ENCODE measurements around the gene GAS6. TPM values are rescaled to one million over a fixed set of nuclear protein-coding genes. Genes with fewer than 3 reads are reported as not detected.
A peak's percentile ranks its signal among the peaks of the same experiment; 100 is the strongest.
"Not testable (repeated sequence)": the region's sequence is repeated elsewhere in the genome, so short reads cannot be mapped to it uniquely, and the experiment has no call there.

GAS6 gene
- total RNA-seq, 1 experiment from 2014 or later: 49.4 TPM

DNA sequence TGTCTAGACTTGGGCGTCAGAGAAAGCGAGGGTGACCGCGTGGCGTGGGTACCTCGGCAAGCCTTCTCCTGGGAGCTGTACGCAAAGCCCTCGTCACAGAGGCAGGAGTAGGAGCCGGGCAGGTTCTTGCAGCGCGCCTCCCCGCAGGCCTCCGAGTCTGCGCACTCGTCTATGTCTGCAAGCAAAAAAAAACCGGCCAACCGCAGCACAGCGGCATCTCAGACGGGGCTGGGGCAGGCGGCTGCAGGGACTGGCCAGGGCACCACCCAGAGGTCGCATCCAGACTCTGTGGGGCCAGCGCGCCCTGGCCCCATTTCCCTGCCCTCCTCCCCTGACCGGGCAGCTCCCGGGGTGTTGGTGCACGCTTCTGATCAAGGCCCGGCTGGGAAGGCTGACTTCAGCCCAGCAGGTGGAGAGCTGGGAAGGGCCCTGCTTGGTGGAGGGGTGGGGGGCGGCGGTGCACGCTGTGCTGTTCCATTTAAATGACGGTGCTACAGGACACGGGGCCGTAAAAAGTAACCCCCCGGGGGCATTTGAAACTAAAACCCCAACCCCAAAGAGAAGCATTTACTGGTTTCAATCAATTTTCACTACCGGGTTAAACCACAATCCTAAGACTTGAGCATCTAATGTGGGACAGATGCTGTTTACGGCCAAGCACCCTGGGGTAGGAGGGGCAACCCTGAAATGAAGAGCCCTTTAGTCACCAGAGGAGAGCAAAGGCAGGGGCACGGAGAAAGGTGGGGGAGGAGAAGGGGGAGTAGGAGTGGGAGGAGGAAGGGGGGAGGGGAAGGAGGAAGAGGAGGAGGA, 28.2 kb downstream of the GAS6 start:
- TF ChIP-seq, protein P1, sequence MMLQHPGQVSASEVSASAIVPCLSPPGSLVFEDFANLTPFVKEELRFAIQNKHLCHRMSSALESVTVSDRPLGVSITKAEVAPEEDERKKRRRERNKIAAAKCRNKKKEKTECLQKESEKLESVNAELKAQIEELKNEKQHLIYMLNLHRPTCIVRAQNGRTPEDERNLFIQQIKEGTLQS (IDR thresholded peaks at IDR 0.05): no peak
- TF ChIP-seq EZH2phosphoT487 (IDR thresholded peaks at IDR 0.05; ENCODE audit: borderline replicate concordance): no peak
- no peak for ATAC-seq
- RAD21 ChIA-PET (ENCODE audit: low non-redundant PET in 1 of 2, low total read pairs in 2 of 2, uncharacterized antibody in 2 of 2, unreplicated experiment in 2 of 2): no interaction called here

DNA sequence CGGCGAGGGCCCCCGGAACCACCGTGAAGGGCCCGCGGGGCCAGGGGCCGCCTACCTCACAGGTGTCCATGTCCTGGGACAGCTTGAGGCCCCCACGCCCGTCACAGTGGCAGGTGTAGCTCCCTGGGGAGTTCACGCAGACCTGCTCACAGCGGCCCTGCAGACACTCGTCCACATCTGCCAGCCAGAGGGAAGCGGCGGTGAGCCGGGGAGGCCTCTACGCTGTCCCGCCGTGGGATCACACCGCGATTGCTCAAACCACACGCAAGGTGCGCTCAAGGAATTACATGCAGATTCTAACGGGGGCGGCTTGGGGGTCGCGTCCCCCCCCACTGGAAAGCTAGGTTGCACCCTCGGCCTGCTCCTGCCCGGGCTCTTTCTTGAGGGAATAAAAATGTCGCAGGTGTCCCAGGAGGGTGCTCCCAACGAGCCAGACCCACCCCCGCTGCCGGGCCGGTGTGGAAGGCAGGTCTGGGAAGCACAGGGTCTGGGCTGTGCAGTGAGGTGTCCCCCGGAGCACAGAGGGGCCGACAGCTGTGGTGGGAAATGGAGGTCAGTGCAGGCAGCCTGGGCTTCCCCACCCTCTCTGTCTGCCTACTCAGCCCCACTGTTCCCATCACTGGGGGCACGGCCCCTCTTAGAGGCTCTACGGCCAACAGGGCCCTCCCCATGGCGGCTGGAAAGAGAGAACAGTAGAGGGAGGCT, 29.2 kb downstream of the GAS6 start:
- intact Hi-C loops (cut with micrococcal nuclease): no loop called here

More for the DNA sequence above, 28.2 kb downstream of the GAS6 start:
- intact Hi-C loops (cut with micrococcal nuclease): no loop called here
- peaks cover 0 to 4% of the 10 kb centered on the region in 2 experiments; a peak in 1 of 4 replicates for H3K36me3 ChIP-seq (ENCODE audit: control insufficient read depth in 1 of 2, insufficient read depth in 2 of 2, low read length in 2 of 2)
- H3K4me1 ChIP-seq (ENCODE audit: control insufficient read depth in 1 of 2, insufficient read depth in 2 of 2, low read length in 2 of 2): peaks cover 29 to 43% of the 10 kb centered on the region in 2 experiments
- peak overlapping the region; percentile 39 for H3K27ac ChIP-seq (ENCODE audit: low read depth, low read length)
- H2AFZ ChIP-seq (ENCODE audit: low read depth, low read length, poor library complexity, severe bottlenecking): no peak overlapping the region
- H3K4me3 ChIP-seq (replicated peaks in 1 of 2; ENCODE audit: low read depth in 1 of 2, low read length in 2 of 2): no peak overlapping the region
- no peak for DNase-seq (ENCODE audit: low read depth, low spot score)
- H3K4me2 ChIP-seq (ENCODE audit: low read length): no peak overlapping the region
- no TSS peak for BruUV-seq (replicated peaks)
- no peak overlapping the region for H3K9ac ChIP-seq (ENCODE audit: low read length)
- POLR2A ChIA-PET: no interaction called here
- CTCF ChIA-PET: no interaction called here
- H3K79me2 ChIP-seq (ENCODE audit: insufficient read depth, low read length): no peaks in the 10 kb centered on the region
- H4K20me1 ChIP-seq (ENCODE audit: insufficient read depth): no peaks in the 10 kb centered on the region
- no peaks in the 10 kb centered on the region for H3K27me3 ChIP-seq (ENCODE audit: insufficient read depth, low read length)
- no peaks in the 10 kb centered on the region for H3K9me3 ChIP-seq (ENCODE audit: control insufficient read depth in 1 of 2, insufficient read depth in 1 of 2, low read depth in 1 of 2, low read length in 2 of 2)
- H3K9me2 ChIP-seq (ENCODE audit: insufficient read depth): no peaks in the 10 kb centered on the region

DNA sequence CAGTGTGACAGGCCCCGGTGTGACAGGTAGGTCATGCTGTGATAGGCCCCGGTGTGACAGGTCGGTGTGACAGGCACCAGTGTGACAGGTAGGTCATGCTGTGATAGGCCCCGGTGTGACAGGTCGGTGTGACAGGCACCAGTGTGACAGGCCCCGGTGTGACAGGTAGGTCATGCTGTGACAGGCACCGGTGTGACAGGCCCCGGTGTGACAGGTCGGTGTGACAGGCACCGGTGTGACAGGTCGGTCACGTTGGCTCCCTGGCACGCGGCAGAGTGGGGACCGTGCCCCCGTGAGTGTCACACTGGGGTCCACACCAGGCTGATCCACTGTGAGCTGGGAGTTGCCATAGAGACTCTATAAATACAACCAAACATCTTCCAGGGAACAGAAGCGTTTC, 29.9 kb downstream of the GAS6 start:
- H3K27ac ChIP-seq (ENCODE audit: low read depth, low read length); H3K4me2 ChIP-seq (ENCODE audit: low read length); DNase-seq (ENCODE audit: low read depth, low spot score); H3K4me3 ChIP-seq (replicated peaks in 1 of 2; ENCODE audit: low read depth in 1 of 2, low read length in 2 of 2); H3K9me3 ChIP-seq (ENCODE audit: control insufficient read depth in 1 of 2, insufficient read depth in 1 of 2, low read depth in 1 of 2, low read length in 2 of 2); H2AFZ ChIP-seq (ENCODE audit: low read depth, low read length, poor library complexity, severe bottlenecking); ATAC-seq; H4K20me1 ChIP-seq (ENCODE audit: insufficient read depth); intact Hi-C loops (cut with micrococcal nuclease); H3K9me2 ChIP-seq (ENCODE audit: insufficient read depth); POLR2A ChIA-PET; H3K27me3 ChIP-seq (ENCODE audit: insufficient read depth, low read length); CTCF ChIA-PET; H3K79me2 ChIP-seq (ENCODE audit: insufficient read depth, low read length); H3K36me3 ChIP-seq (ENCODE audit: control insufficient read depth in 1 of 2, insufficient read depth in 2 of 2, low read length in 2 of 2); BruUV-seq (replicated peaks); H3K9ac ChIP-seq (ENCODE audit: low read length); RAD21 ChIA-PET (ENCODE audit: low non-redundant PET in 1 of 2, low total read pairs in 2 of 2, uncharacterized antibody in 2 of 2, unreplicated experiment in 2 of 2): not testable (repeated sequence)
- peaks cover 25 to 27% of the 10 kb centered on the region in 2 experiments for H3K4me1 ChIP-seq (ENCODE audit: control insufficient read depth in 1 of 2, insufficient read depth in 2 of 2, low read length in 2 of 2)

More for the DNA sequence above, 29.2 kb downstream of the GAS6 start:
- H3K9ac ChIP-seq (ENCODE audit: low read length): no peak overlapping the region
- BruUV-seq (replicated peaks): no TSS peak
- no peak overlapping the region for H3K4me3 ChIP-seq (replicated peaks in 1 of 2; ENCODE audit: low read depth in 1 of 2, low read length in 2 of 2)
- H3K27ac ChIP-seq (ENCODE audit: low read depth, low read length): peak overlapping the region; percentile 39; the same call in 1 of the 2 replicates
- no peak for DNase-seq (ENCODE audit: low read depth, low spot score)
- no peak for ATAC-seq
- CTCF ChIA-PET: no interaction called here
- no peaks in the 10 kb centered on the region for H3K9me2 ChIP-seq (ENCODE audit: insufficient read depth)
- RAD21 ChIA-PET (ENCODE audit: low non-redundant PET in 1 of 2, low total read pairs in 2 of 2, uncharacterized antibody in 2 of 2, unreplicated experiment in 2 of 2): no interaction called here
- no peaks in the 10 kb centered on the region for H3K9me3 ChIP-seq (ENCODE audit: control insufficient read depth in 1 of 2, insufficient read depth in 1 of 2, low read depth in 1 of 2, low read length in 2 of 2)
- H4K20me1 ChIP-seq (ENCODE audit: insufficient read depth): no peaks in the 10 kb centered on the region
- no peaks in the 10 kb centered on the region for H3K27me3 ChIP-seq (ENCODE audit: insufficient read depth, low read length)
- H3K79me2 ChIP-seq (ENCODE audit: insufficient read depth, low read length): peaks cover 4% of the 10 kb centered on the region; the same call in 1 of the 2 replicates
- no peak overlapping the region for H3K4me2 ChIP-seq (ENCODE audit: low read length)
- peaks cover 29 to 33% of the 10 kb centered on the region in 2 experiments for H3K4me1 ChIP-seq (ENCODE audit: control insufficient read depth in 1 of 2, insufficient read depth in 2 of 2, low read length in 2 of 2)
- TF ChIP-seq, protein P2, sequence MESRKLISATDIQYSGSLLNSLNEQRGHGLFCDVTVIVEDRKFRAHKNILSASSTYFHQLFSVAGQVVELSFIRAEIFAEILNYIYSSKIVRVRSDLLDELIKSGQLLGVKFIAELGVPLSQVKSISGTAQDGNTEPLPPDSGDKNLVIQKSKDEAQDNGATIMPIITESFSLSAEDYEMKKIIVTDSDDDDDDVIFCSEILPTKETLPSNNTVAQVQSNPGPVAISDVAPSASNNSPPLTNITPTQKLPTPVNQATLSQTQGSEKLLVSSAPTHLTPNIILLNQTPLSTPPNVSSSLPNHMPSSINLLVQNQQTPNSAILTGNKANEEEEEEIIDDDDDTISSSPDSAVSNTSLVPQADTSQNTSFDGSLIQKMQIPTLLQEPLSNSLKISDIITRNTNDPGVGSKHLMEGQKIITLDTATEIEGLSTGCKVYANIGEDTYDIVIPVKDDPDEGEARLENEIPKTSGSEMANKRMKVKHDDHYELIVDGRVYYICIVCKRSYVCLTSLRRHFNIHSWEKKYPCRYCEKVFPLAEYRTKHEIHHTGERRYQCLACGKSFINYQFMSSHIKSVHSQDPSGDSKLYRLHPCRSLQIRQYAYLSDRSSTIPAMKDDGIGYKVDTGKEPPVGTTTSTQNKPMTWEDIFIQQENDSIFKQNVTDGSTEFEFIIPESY (IDR thresholded peaks at IDR 0.05; ENCODE audit: extremely low read depth, insufficient replicate concordance, low read length): no peak
- TF ChIP-seq, protein P1 (IDR thresholded peaks at IDR 0.05): no peak
- TF ChIP-seq CBX3 (IDR thresholded peaks at IDR 0.05; ENCODE audit: low read depth) (no peak), TCF7L2 (IDR thresholded peaks at IDR 0.05; ENCODE audit: borderline replicate concordance, extremely low read depth, insufficient read depth, insufficient read length) (no peak), RAD21 (IDR thresholded peaks at IDR 0.05; ENCODE audit: low read depth) (no peak)
- TF ChIP-seq, protein P3, sequence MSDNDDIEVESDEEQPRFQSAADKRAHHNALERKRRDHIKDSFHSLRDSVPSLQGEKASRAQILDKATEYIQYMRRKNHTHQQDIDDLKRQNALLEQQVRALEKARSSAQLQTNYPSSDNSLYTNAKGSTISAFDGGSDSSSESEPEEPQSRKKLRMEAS (IDR thresholded peaks at IDR 0.05): no peak
- H2AFZ ChIP-seq (ENCODE audit: low read depth, low read length, poor library complexity, severe bottlenecking): no peak overlapping the region
- H3K36me3 ChIP-seq (ENCODE audit: control insufficient read depth in 1 of 2, insufficient read depth in 2 of 2, low read length in 2 of 2): peaks cover 0 to 4% of the 10 kb centered on the region in 2 experiments; a peak in 1 of 4 replicates
- POLR2A ChIA-PET: no interaction called here

Data from HCT116 (cell line).